GM21367 (cell line): ENCODE results near the gene ROBO4.

Experiments
- ATAC-seq: cut with Tn5 transposase; IDR thresholded peaks from one replicate; pipeline ENCODE4 v1.9.1; 2021; ENCODE audit not compliant: unreplicated experiment

Gene ROBO4

GRCh38 chr11:124844664-124845079 is 53.0 kb downstream of the ROBO4 start:
- no peak for ATAC-seq

- no peak for ATAC-seq
Measured at GRCh38 chr11:124843616-124843910, 54.1 kb downstream of the ROBO4 start.

DNA sequence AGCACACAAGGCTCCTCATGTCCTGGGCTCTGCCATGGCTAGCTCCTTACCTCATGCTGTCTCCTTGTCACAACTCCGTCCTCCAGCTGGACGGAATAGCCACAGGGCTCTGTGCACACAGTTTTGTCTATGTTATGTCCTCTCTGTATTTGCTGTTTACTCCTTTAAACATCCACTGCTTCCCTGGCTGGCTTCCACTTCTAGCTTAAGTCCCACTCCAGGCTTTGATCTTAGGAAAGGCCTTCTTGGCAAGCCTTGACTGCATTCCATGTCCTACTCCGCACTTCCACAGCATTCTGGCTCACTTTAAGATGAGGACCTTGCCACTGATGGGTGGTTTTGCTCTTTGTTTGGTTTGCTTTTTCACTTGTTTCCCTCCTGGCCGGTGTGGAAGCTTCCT is 55.4 kb downstream of the ROBO4 start:
- no peak for ATAC-seq

- ATAC-seq, result no peak
Measured at GRCh38 chr11:124841840-124842239, 55.8 kb downstream of the ROBO4 start.

- ATAC-seq, result no peak
Measured at GRCh38 chr11:124841201-124841600, 56.5 kb downstream of the ROBO4 start.

- ATAC-seq, result no peak
Measured at GRCh38 chr11:124840666-124841065, 57.0 kb downstream of the ROBO4 start.

DNA sequence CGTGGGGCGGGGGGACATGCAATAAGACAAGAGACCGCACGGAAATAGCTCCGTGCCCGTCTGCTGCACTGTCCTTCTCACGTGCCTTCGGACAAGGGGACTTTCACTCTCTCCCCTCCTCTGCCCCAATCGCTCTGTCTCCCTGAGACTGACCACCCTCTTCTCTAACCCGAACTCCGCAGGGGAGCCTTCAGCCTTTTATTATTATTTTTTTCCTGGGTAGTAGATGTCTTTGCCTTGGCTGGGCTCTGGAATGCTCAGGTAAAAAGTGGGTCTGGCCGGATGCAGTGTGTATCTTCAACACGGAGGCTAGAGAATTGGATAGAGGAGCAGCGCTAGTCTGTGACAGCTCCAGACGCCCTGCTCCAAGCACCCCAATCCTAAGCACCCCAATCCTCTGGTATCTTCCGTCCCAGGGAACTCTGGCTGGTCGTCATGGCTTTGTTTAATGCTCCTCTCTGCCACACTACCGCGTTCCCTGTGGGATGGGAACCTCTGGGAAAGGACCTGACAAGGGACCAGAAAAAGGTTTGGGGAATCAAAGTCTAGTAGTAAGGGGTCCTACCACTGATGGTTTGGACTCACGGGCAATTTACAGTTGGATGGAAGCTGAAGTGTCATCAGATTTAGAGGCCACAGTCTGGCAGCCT is 57.6 kb downstream of the ROBO4 start:
- ATAC-seq, result no peak

- ATAC-seq, result no peak
Measured at GRCh38 chr11:124839128-124839971, 58.3 kb downstream of the ROBO4 start.

DNA sequence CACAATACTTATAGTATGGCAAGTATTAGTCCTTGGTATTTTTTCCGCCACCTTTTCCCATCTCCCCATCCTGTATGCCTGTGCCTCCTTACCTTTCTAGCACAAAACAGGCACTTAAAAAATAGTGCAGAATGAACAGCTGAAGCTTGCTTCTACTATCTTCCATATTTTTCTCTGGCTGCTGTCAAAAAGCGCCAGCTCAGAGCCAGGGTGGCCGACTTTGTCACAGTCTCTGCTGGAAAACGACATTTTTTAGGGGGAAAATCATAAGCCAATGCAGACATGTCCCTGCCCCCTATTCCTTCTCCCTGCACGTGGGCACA is 58.9 kb downstream of the ROBO4 start:
- ATAC-seq, result no peak

DNA sequence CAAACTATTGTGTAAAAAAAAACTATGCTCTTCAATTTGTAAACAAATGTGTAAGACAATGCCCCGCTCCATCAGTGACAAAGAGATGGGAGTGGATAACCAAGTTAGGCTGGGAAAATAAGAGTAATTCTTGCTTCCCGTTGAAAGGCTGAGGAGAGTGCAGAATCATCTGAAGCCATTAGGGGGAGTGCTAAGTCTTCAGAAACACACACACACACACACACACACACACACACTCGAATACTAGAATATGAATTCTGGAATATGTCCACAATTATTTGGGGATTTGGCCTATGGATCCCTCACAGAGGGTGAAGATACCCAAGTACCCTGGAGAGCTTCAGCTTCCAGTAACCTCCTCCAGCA is 60.2 kb downstream of the ROBO4 start:
- ATAC-seq, result no peak

GRCh38 chr11:124835918-124836317 is 61.7 kb downstream of the ROBO4 start:
- ATAC-seq, result no peak

DNA sequence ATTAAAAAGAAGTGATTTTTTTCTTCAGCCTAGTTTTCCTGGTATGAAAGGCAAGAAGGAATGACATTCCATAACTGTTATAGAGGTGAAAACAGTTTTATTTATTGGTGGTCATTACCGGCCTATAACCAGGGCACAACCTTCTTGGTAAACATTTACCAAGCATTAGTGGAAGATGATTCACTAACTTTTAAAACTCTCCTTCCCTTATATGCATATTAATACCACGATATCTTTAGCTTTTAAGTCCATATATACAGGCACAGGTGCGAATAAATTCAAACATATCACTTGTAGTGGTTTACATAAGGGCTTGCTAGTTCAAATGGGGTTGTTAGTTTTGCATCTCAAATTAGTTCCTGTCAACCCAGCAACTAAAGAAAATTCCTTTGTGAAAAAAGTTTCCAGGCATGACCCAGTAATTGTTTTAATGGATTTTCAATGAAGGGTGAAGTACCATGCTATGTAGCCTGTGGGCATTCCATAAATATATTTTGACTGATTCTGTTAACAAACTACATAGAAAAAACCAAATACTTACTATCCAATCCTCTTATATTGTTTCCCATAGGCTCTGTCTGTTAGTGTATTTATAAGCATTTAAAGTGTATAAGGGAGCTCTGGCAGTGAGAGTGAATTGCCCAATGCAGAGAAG is 63.0 kb downstream of the ROBO4 start:
- no peak for ATAC-seq
